Trophoblast cell (in vitro differentiated cells and primary cell): ENCODE measurements around the gene SLC23A1.

Experiments used
- DNase-seq, 2 donors: peaks; one replicate each; pipeline ENCODE4 v3.0.0-alpha.2; 2016
- H2AFZ ChIP-seq: 2 replicates; pipeline ENCODE4 v1.6.1; 2013; ENCODE audit warnings: low read length, moderate library complexity, mild to moderate bottlenecking; ENCODE audit not compliant: insufficient read depth, poor library complexity
- H2AK5ac ChIP-seq: 2 replicates; pipeline ENCODE4 v1.6.1; 2013; ENCODE audit warnings: mild to moderate bottlenecking, low read length
- H2BK120ac ChIP-seq: 2 replicates; pipeline ENCODE4 v1.6.1; 2013; ENCODE audit warnings: low read length, mild to moderate bottlenecking, moderate library complexity; ENCODE audit not compliant: insufficient read depth, poor library complexity
- H2BK12ac ChIP-seq: 2 replicates; pipeline ENCODE4 v1.6.1; 2013; ENCODE audit warnings: mild to moderate bottlenecking, low read length, moderate library complexity
- H2BK5ac ChIP-seq: 2 replicates; pipeline ENCODE4 v1.6.1; 2013; ENCODE audit warnings: low read length, low read depth, moderate library complexity, mild to moderate bottlenecking; ENCODE audit not compliant: poor library complexity
- H3K14ac ChIP-seq: 2 replicates; pipeline ENCODE4 v1.6.1; 2013; ENCODE audit warnings: mild to moderate bottlenecking, low read length
- H3K18ac ChIP-seq: 2 replicates; pipeline ENCODE4 v1.6.1; 2013; ENCODE audit warnings: mild to moderate bottlenecking, low read length
- H3K23ac ChIP-seq: 2 replicates; pipeline ENCODE4 v1.6.1; 2013; ENCODE audit warnings: low read length
- H3K27ac ChIP-seq: 2 replicates; pipeline ENCODE4 v1.5.1; 2013; ENCODE audit warnings: low read depth, mild to moderate bottlenecking, inconsistent platforms, low read length, moderate library complexity
- H3K27me3 ChIP-seq: 2 replicates; pipeline ENCODE4 v1.6.1; 2013; ENCODE audit warnings: inconsistent platforms, mild to moderate bottlenecking, low read length, moderate library complexity; ENCODE audit not compliant: insufficient read depth
- H3K36me3 ChIP-seq, 2 experiments: 1 replicate in 1 of 2; 2 replicates in 1 of 2; pipeline ENCODE4 v1.6.1; 2013; ENCODE audit warnings: low read length in 2 of 2, mild to moderate bottlenecking in 2 of 2, moderate library complexity in 1 of 2; ENCODE audit not compliant: insufficient read depth in 2 of 2, control insufficient read depth in 1 of 2
- H3K4ac ChIP-seq: 2 replicates; pipeline ENCODE4 v1.6.1; 2013; ENCODE audit warnings: low read depth, mild to moderate bottlenecking, low read length, moderate library complexity
- H3K4me1 ChIP-seq, 2 experiments: 1 replicate in 1 of 2; 2 replicates in 1 of 2; pipeline ENCODE4 v1.6.1; 2013; ENCODE audit warnings: low read length in 2 of 2, mild to moderate bottlenecking in 2 of 2, moderate library complexity in 1 of 2; ENCODE audit not compliant: insufficient read depth in 2 of 2, control insufficient read depth in 1 of 2
- H3K4me2 ChIP-seq: 2 replicates; pipeline ENCODE4 v1.6.1; 2013; ENCODE audit warnings: inconsistent platforms, mild to moderate bottlenecking, low read length, moderate library complexity
- H3K4me3 ChIP-seq: 2 replicates; pipeline ENCODE4 v1.5.1; 2013; ENCODE audit warnings: mild to moderate bottlenecking, low read depth, low read length, inconsistent platforms
- H3K79me1 ChIP-seq: one replicate; pipeline ENCODE4 v1.6.1; 2013; ENCODE audit warnings: low read length
- H3K79me2 ChIP-seq: 2 replicates; pipeline ENCODE4 v1.6.1; 2013; ENCODE audit warnings: low read length, mild to moderate bottlenecking; ENCODE audit not compliant: control insufficient read depth, insufficient read depth, poor library complexity
- H3K9ac ChIP-seq: 2 replicates; pipeline ENCODE4 v1.6.1; 2013; ENCODE audit warnings: mild to moderate bottlenecking, low read length
- H3K9me3 ChIP-seq: 2 replicates; pipeline ENCODE4 v1.6.1; 2013; ENCODE audit warnings: low read depth, mild to moderate bottlenecking, control low read depth, inconsistent platforms, low read length; ENCODE audit not compliant: insufficient read depth
- H4K12ac ChIP-seq: 2 replicates; pipeline ENCODE4 v1.6.1; 2013; ENCODE audit warnings: low read depth, mild to moderate bottlenecking, low read length, moderate library complexity
- H4K8ac ChIP-seq: 2 replicates; pipeline ENCODE4 v1.6.1; 2013; ENCODE audit warnings: low read depth, mild to moderate bottlenecking, low read length, moderate library complexity
- H4K91ac ChIP-seq: one replicate; pipeline ENCODE4 v1.6.1; 2013; ENCODE audit warnings: low read depth, mild to moderate bottlenecking, low read length, moderate library complexity
- WGBS: extraction: QIAGEN DNeasy Blood & Tissue Kit; methylation state at CpG from one replicate; pipeline ENCODE4 v1.1.7; 2013; ENCODE audit warnings: missing lambda C conversion rate; ENCODE audit not compliant: insufficient read length, insufficient coverage; ENCODE audit errors: extremely low coverage; 5-methylcytosine and 5-hydroxymethylcytosine counted together

Gene SLC23A1

DNA sequence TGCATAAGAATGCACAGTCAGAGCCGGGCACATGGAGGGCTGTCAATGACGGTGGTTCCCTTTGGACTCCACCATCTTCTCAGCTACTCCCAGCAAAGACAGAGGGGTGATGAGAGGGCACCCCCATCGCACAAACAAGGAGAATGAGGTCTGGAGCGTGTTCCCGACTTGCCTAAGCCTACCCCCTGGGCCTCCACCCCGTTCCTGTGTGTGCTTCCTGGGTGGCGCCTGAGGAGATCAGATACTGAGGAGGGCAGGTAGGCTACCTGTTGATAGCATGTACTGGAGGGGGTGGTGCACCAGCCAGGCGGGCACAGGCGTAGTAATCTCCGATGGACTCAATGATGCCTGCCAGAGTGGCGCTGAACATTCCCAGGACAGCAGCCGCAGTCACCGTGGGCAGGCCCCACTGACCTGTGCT is 4.1 kb downstream of the SLC23A1 start:
- Histone ChIP-seq H2AFZ (no peak overlapping the region), H3K79me1 (no peaks in the 10 kb centered on the region), H3K27me3 (no peaks in the 10 kb centered on the region), H2BK12ac (no peak overlapping the region), H2BK120ac (no peak overlapping the region), H4K8ac (no peak overlapping the region), H3K4me2 (no peak overlapping the region), H4K91ac (no peak overlapping the region), H3K14ac (no peak overlapping the region), H3K9ac (no peak overlapping the region), H3K27ac (no peak overlapping the region), H3K36me3 (peaks cover 3 to 8% of the 10 kb centered on the region in 2 experiments), H3K79me2 (no peaks in the 10 kb centered on the region), H3K18ac (no peak overlapping the region), H2AK5ac (no peak overlapping the region), H3K23ac (no peak overlapping the region), H4K12ac (no peak overlapping the region), H3K4ac (no peak overlapping the region), H2BK5ac (no peak overlapping the region), H3K4me3 (no peak overlapping the region), H3K9me3 (no peaks in the 10 kb centered on the region), H3K4me1 (peaks cover under 1 to 5% of the 10 kb centered on the region in 2 experiments)
- no CpG with 5 or more reads among the region's 13 CpGs for WGBS
- DNase-seq = no peak

DNA sequence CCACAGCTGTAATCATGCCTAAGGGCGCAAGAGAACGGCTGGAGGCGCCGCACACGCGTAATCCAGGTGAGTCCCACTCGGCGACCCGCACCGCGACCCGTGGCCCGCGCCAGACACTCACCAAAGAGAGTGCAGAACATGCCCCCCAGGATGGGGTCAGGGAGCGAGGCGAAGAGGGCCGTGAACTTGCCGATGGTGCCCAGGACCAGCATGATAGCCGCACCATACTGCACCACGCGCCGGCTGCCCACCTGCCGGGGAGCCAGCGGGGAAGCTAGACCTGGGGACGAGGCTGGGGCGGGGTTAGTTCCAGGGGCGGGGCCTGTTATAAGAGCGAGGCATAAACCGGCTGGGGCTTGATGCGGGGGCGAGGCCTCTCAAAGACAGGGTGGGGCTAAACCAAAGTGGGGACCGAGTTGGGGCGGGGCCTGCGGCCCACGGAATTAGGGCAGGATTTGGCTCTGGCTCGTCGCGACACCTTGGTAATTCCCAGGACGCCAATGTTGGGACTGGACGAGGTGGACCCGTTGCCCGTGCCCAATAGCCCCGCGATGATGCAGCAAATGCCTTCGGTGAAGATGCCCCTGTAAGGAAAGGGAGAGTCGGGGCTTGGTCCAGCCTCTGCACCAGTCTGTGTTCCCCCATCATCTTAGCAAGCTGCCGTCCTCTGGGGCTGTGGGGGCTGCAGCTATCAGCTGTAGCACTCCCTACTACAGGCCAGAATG is 4.8 kb downstream of the SLC23A1 start:
- Histone ChIP-seq H3K27me3 (no peaks in the 10 kb centered on the region), H3K9me3 (no peaks in the 10 kb centered on the region), H3K4me3 (peak overlapping the region; percentile 34), H2AK5ac (no peak overlapping the region), H3K36me3 (peaks cover 3 to 11% of the 10 kb centered on the region in 2 experiments), H3K23ac (no peak overlapping the region), H3K18ac (no peak overlapping the region), H4K8ac (no peak overlapping the region), H3K4ac (no peak overlapping the region), H3K79me1 (no peaks in the 10 kb centered on the region), H3K4me2 (no peak overlapping the region), H3K27ac (no peak overlapping the region), H2BK12ac (no peak overlapping the region), H2AFZ (no peak overlapping the region), H2BK120ac (no peak overlapping the region), H4K12ac (no peak overlapping the region), H3K9ac (no peak overlapping the region), H3K4me1 (peaks cover 0 to 4% of the 10 kb centered on the region in 2 experiments), H3K14ac (no peak overlapping the region), H3K79me2 (no peaks in the 10 kb centered on the region), H2BK5ac (no peak overlapping the region), H4K91ac (no peak overlapping the region)
- DNase-seq = peak; percentile 7 to 44
- WGBS = no CpG with 5 or more reads among the region's 47 CpGs

DNA sequence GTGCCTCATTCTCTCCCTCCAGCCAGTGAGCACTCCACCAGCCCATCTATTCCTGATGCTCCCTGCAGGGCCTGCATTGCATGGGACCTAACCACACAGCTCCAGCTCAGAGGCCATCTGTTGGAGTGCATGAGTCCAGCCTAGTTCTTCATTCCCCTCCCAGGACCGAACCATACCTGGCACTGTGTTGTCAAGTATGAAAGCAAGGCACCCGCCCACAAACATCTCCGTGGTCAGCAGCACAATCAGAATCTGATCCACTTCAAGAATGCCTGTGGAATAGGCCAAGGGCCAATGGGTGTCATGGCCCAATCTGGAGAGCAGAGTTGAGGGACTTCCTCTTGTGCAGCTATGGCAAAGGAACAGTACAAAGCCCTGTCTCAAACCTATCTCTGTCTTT is 5.9 kb downstream of the SLC23A1 start:
- Histone ChIP-seq H4K91ac (no peak overlapping the region), H4K8ac (no peak overlapping the region), H3K18ac (no peak overlapping the region), H2AFZ (no peak overlapping the region), H3K4me2 (no peak overlapping the region), H2BK12ac (no peak overlapping the region), H3K79me1 (no peaks in the 10 kb centered on the region), H2BK120ac (no peak overlapping the region), H3K14ac (no peak overlapping the region), H3K4me3 (no peak overlapping the region), H3K4me1 (no peaks in the 10 kb centered on the region), H3K27me3 (no peaks in the 10 kb centered on the region), H2AK5ac (no peak overlapping the region), H3K27ac (no peak overlapping the region), H3K23ac (no peak overlapping the region), H3K9ac (no peak overlapping the region), H3K36me3 (peaks cover 3 to 11% of the 10 kb centered on the region in 2 experiments), H3K9me3 (no peaks in the 10 kb centered on the region), H3K79me2 (no peaks in the 10 kb centered on the region), H2BK5ac (no peak overlapping the region), H4K12ac (no peak overlapping the region), H3K4ac (no peak overlapping the region)
- WGBS = no CpG with 5 or more reads among the region's 3 CpGs
- DNase-seq = no peak

DNA sequence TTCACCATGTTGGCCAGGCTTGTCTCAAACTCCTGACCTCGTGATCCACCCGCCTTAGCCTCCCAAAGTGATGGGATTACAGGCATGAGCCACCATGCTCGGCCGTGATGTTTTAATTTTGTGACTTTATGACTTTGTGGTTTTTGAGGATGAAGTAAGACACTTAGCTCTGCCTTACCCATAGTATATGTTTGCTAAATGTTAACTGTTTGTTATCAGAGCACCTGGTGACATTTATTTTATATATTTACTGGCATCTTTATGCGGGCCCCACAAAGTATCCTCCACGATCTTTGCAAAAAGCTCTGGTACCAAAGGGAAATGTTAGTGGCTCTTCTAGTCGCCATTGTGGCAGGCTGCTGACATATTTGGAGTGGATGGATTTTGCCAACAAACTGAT is 6.7 kb downstream of the SLC23A1 start:
- Histone ChIP-seq H2BK5ac (no peak overlapping the region), H3K4me1 (no peaks in the 10 kb centered on the region), H3K4ac (no peak overlapping the region), H3K79me2 (no peaks in the 10 kb centered on the region), H2AFZ (no peak overlapping the region), H3K4me3 (no peak overlapping the region), H2AK5ac (no peak overlapping the region), H4K12ac (no peak overlapping the region), H4K8ac (no peak overlapping the region), H3K27me3 (no peaks in the 10 kb centered on the region), H3K9me3 (no peaks in the 10 kb centered on the region), H4K91ac (no peak overlapping the region), H3K79me1 (no peaks in the 10 kb centered on the region), H3K36me3 (peaks cover 3 to 17% of the 10 kb centered on the region in 2 experiments), H2BK12ac (no peak overlapping the region), H3K27ac (no peak overlapping the region), H3K14ac (no peak overlapping the region), H3K9ac (no peak overlapping the region), H3K4me2 (no peak overlapping the region), H3K23ac (no peak overlapping the region), H2BK120ac (no peak overlapping the region), H3K18ac (no peak overlapping the region)
- WGBS = no CpG with 5 or more reads among the region's 7 CpGs
- no peak for DNase-seq
